ENCODE measurements around the gene SMAGP.
"Not testable (repeated sequence)": the region's sequence is repeated elsewhere in the genome, so short reads cannot be mapped to it uniquely, and the experiment has no call there.

SMAGP gene

DNA sequence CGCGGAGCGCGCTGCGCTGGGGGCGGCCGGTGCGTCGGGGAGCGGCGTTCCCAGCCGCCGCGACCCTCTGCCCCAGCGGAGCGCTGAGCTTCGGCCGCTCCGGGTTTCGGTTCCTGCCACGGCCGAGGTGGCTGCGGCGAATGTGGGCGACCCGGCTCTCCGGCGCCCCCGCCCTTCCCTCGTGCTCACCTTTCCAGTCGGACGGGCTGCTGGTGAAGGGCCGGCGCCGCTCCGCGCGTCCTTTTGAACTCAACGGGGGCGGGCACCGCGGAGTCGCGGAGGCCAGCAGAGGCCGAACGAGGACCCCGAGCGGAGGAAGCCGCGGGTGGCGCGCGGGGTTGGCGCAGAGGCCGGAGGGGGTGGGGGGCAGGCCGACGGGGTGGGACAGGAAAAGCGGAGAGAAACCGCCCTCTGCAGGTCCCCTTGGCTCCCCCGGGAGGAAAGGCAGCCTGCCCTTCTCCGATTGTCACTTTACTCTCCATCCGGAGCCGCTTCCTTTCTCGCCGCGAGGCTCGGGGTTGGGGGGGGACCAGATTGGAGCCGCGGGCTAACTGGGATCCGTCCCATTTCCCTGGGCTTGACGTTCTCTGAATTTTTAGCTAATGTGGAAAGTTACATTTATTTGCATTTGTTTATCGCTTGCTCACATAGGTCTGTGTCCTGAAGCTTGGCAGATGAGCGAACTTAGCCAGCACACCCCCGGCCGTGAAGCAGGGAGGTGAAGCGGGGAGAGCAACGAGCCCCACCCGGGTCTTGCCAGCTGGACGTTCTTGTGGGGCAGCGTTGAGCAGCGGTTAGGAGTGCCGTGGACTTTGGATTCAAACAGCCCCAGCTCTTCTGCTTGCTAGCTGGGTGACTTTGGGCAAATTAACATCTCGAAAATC, at the start of gene SMAGP:
SMAGP (minus strand) TSS at position 349 of the 884 bp plus-strand sequence. CDS start 1,137 bp downstream, outside the sequence.
- peak within 1 kb of the TSS; percentile 68 for H3K4me3 ChIP-seq (ENCODE audit: low read depth, low read length)
- peak within 1 kb of the TSS; percentile 41; the same call in 1 of the 2 replicates for H3K27ac ChIP-seq
- 0 out of 2 replicates have a peak, but pooled peaks have one; percentile 8 for TF ChIP-seq CTCF (IDR thresholded peaks at IDR 0.05; ENCODE audit: low read depth, low read length)
- peak; percentile 76 for DNase-seq
- H3K9me3 ChIP-seq (ENCODE audit: severe bottlenecking), result no peaks in the 10 kb centered on the region
- no peaks in the 10 kb centered on the region for H3K36me3 ChIP-seq
- H3K27me3 ChIP-seq (ENCODE audit: insufficient read depth, low read depth, severe bottlenecking), result no peaks in the 10 kb centered on the region

DNA sequence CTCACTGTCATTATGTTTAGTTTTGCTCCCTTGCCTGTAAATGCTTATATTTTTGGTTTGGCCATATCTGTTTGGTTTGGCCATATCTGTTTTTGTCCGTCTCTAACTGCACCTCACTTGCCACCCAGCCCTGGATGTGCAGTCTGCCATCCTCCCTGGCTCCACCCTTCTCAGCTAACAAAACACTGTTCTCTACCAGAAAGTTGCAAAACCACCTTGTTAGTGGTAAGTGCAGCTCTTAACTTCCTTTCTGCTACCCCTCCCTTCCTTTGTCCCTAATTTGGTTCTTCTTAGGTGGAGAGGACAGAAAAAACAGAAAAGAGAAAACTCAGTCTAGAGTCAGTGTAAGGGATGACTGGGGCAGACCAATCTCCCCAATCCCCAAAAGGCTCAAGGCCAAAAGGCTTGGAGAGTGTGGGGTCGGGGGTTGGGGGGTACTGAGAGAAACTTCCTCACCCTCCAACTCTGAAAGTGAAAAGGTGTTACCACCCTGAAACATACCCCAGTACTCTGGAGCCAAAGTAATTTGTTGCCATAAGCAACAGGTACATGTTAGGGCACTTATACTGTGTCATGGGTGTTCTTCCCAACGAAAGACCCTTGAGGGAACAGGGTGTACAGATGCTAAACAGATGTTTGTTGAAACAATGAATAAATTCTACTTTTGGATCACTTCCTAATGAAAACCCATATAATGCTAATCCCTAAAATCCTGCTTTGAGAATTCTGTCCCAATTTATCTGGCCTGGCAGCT, 48.8 kb upstream of the SMAGP start:
- Histone ChIP-seq H3K9me3 (ENCODE audit: severe bottlenecking) (no peaks in the 10 kb centered on the region), H3K36me3 (no peaks in the 10 kb centered on the region), H3K27me3 (ENCODE audit: insufficient read depth, low read depth, severe bottlenecking) (no peaks in the 10 kb centered on the region), H3K27ac (no peak overlapping the region), H3K4me3 (ENCODE audit: low read depth, low read length) (no peak overlapping the region)
- no peak for TF ChIP-seq CTCF (IDR thresholded peaks at IDR 0.05; ENCODE audit: low read depth, low read length)
- DNase-seq, result no peak

DNA sequence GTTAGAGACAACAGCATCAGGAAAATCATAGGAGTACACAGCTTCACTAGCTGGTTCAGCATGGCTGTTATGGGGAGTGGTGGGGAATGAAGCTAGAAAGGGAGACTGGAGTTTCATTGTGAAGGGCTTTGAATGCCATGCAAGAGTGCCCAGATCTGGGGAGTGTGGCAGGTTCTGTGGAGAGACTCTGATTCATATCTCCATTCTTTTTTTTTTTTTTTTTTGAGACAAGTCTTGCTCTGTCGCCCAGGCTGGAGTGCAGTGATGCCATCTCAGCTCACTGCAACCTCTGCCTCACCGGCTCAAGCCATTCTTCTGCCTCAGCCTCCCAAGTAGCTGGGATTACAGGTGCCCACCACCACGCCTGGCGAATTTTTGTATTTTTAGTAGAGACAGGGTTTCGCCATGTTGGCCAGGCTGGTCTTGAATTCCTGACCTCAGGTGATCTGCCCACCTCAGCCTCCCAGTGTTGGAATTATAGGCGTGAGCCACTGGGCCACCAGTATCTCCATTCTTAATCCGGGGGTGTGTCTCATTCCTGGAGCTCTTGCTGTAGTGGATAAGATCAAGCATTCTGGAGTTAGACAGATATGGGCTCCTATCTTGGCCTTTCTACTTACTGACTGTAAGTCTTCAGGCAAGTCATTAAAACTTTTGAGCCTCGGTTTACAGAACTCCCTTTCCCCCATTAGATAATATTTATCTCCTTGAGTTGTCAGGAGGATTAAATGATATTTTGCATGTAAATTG, 48.0 kb upstream of the SMAGP start:
- H3K27ac ChIP-seq; H3K4me3 ChIP-seq (ENCODE audit: low read depth, low read length); H3K27me3 ChIP-seq (ENCODE audit: insufficient read depth, low read depth, severe bottlenecking); DNase-seq; H3K36me3 ChIP-seq; H3K9me3 ChIP-seq (ENCODE audit: severe bottlenecking): not testable (repeated sequence)

GRCh38 chr12:51311389-51311788, 41.2 kb upstream of the SMAGP start:
- no peaks in the 10 kb centered on the region for H3K27me3 ChIP-seq (ENCODE audit: insufficient read depth, low read depth, severe bottlenecking)
- no peaks in the 10 kb centered on the region for H3K9me3 ChIP-seq (ENCODE audit: severe bottlenecking)
- no peak overlapping the region for H3K27ac ChIP-seq
- no peak overlapping the region for H3K4me3 ChIP-seq (ENCODE audit: low read depth, low read length)
- no peak for TF ChIP-seq CTCF (IDR thresholded peaks at IDR 0.05; ENCODE audit: low read depth, low read length)
- H3K36me3 ChIP-seq, result no peaks in the 10 kb centered on the region
- DNase-seq, result no peak

- no peak overlapping the region for H3K27ac ChIP-seq
- no peak for DNase-seq
These were observed 37.7 kb upstream of the SMAGP start for GRCh38 chr12:51307655-51308593.

More at GRCh38 chr12:51307655-51308593, 37.7 kb upstream of the SMAGP start:
- H3K27me3 ChIP-seq (ENCODE audit: insufficient read depth, low read depth, severe bottlenecking), result no peaks in the 10 kb centered on the region
- H3K9me3 ChIP-seq (ENCODE audit: severe bottlenecking), result no peaks in the 10 kb centered on the region
- TF ChIP-seq CTCF (IDR thresholded peaks at IDR 0.05; ENCODE audit: low read depth, low read length), result no peak
- H3K36me3 ChIP-seq, result no peaks in the 10 kb centered on the region
- no peak overlapping the region for H3K4me3 ChIP-seq (ENCODE audit: low read depth, low read length)

Data from WERI-Rb-1 (cell line).